HCT116 (cell line): ENCODE measurements around the gene SNF8. TPM values are rescaled to one million over a fixed set of nuclear protein-coding genes. Genes with fewer than 3 reads are reported as not detected.

Experiments
- ATAC-seq: fragments of 200-7000 bp; cut with Tn5 transposase; 2 replicates; pipeline ENCODE4 v1.9.1; 2020; ENCODE audit warnings: mild to moderate bottlenecking, moderate library complexity
- BruUV-seq: library from RNA; stranded (reverse); fragments of 400-500 nt; replicated peaks from 2 replicates; lab custom pipeline; 2021; lab: Mats Ljungman, UMichigan
- CTCF ChIA-PET: fragments of 300-600 bp; sonication (Branson Sonifier 250); formaldehyde crosslinking; loops from one replicate; lab custom pipeline; 2021; ENCODE audit warnings: antibody characterized with exemption; lab: Charles Lee
- POLR2A ChIA-PET: fragments of 300-600, 350-600 bp; sonication (Branson Sonifier 250); formaldehyde crosslinking; loops from one replicate; lab custom pipeline; 2021; ENCODE audit warnings: antibody characterized with exemption; lab: Charles Lee
- RAD21 ChIA-PET, 2 experiments: fragments of 300-600 bp; sonication (Branson Sonifier 250); formaldehyde crosslinking; loops; one replicate each; lab custom pipeline; 2023; ENCODE audit warnings: low total read pairs in 2 of 2; ENCODE audit not compliant: uncharacterized antibody in 2 of 2, unreplicated experiment in 2 of 2, low non-redundant PET in 1 of 2; lab: Charles Lee
- DNase-seq: peaks from one replicate; pipeline ENCODE4 v3.0.0-alpha.2; 2010; ENCODE audit warnings: low read depth, low spot score
- H2AFZ ChIP-seq: fragments of 200-600 bp; shearing (Covaris generic), sonication (generic); 2 replicates; pipeline ENCODE4 v1.6.1; 2017; ENCODE audit warnings: low read depth, mixed run types, mixed read lengths, antibody characterized with exemption, low read length; ENCODE audit not compliant: poor library complexity, severe bottlenecking
- H3K27ac ChIP-seq: 2 replicates; pipeline ENCODE4 v1.5.1; 2012; ENCODE audit warnings: low read depth, low read length
- H3K27me3 ChIP-seq: fragments of 200-600 bp; sonication (generic); 2 replicates; pipeline ENCODE4 v1.6.1; 2016; ENCODE audit warnings: mixed run types, low read length, mixed read lengths; ENCODE audit not compliant: insufficient read depth
- H3K36me3 ChIP-seq, 2 experiments: fragments of 200-500 bp in 1 of 2; fragments of 200-600 bp in 1 of 2; sonication (Bioruptor generic) in 1 of 2; sonication (generic) in 1 of 2; 2 replicates each; pipeline versions ENCODE4 v1.5.1 to v1.6.1; 2014 to 2016; ENCODE audit warnings: low read length in 2 of 2, inconsistent platforms in 1 of 2, mixed read lengths in 1 of 2, mixed run types in 1 of 2; ENCODE audit not compliant: insufficient read depth in 2 of 2, control insufficient read depth in 1 of 2
- H3K4me1 ChIP-seq, 2 experiments: fragments of 200-600 bp in 1 of 2; sonication (generic) in 1 of 2; 2 replicates each; pipeline versions ENCODE4 v1.5.1 to v1.6.1; 2012 to 2017; ENCODE audit warnings: low read length in 2 of 2, inconsistent platforms in 1 of 2, mild to moderate bottlenecking in 1 of 2, mixed read lengths in 1 of 2, mixed run types in 1 of 2, moderate library complexity in 1 of 2; ENCODE audit not compliant: insufficient read depth in 2 of 2, control insufficient read depth in 1 of 2
- H3K4me2 ChIP-seq: fragments of 200-600 bp; sonication (generic); 2 replicates; pipeline ENCODE4 v1.6.1; 2017; ENCODE audit warnings: mixed run types, low read length, mixed read lengths
- H3K4me3 ChIP-seq, 2 experiments: fragments of 200-600 bp in 1 of 2; sonication (generic) in 1 of 2; replicated peaks in 1 of 2; 2 replicates each; pipeline ENCODE4 v1.5.1; 2011 to 2016; ENCODE audit warnings: low read length in 2 of 2, control low read depth in 1 of 2, low read depth in 1 of 2, mild to moderate bottlenecking in 1 of 2, mixed read lengths in 1 of 2, mixed run types in 1 of 2
- H3K79me2 ChIP-seq: fragments of 200-600 bp; sonication (generic); 2 replicates; pipeline ENCODE4 v1.6.1; 2017; ENCODE audit warnings: mild to moderate bottlenecking, mixed run types, low read length, moderate library complexity, mixed read lengths; ENCODE audit not compliant: insufficient read depth
- H3K9ac ChIP-seq: fragments of 200-600 bp; sonication (generic); 2 replicates; pipeline ENCODE4 v1.6.1; 2016; ENCODE audit warnings: low read length, mixed read lengths
- H3K9me2 ChIP-seq: fragments of 200-600 bp; sonication (generic), shearing (Covaris generic); 2 replicates; pipeline ENCODE4 v1.6.1; 2017; ENCODE audit warnings: mixed run types, mild to moderate bottlenecking, moderate library complexity; ENCODE audit not compliant: insufficient read depth
- H3K9me3 ChIP-seq, 2 experiments: fragments of 200-500 bp in 1 of 2; fragments of 200-600 bp in 1 of 2; sonication (Bioruptor generic) in 1 of 2; sonication (generic) in 1 of 2; 2 replicates each; pipeline ENCODE4 v1.6.1; 2014 to 2017; ENCODE audit warnings: low read length in 2 of 2, mixed read lengths in 2 of 2, inconsistent platforms in 1 of 2, low read depth in 1 of 2, mild to moderate bottlenecking in 1 of 2, mixed run types in 1 of 2, moderate library complexity in 1 of 2; ENCODE audit not compliant: control insufficient read depth in 1 of 2, insufficient read depth in 1 of 2
- H4K20me1 ChIP-seq: fragments of 200-600 bp; sonication (generic), shearing (Covaris generic); 2 replicates; pipeline ENCODE4 v1.6.1; 2017; ENCODE audit warnings: mixed run types, mild to moderate bottlenecking, moderate library complexity; ENCODE audit not compliant: insufficient read depth
- ATF3 ChIP-seq: IDR thresholded peaks from 2 replicates; pipeline ENCODE4 v1.6.1; 2012
- CBX3 ChIP-seq: IDR thresholded peaks from 2 replicates; pipeline ENCODE4 v1.6.1; 2012; ENCODE audit warnings: low read depth
- CEBPB ChIP-seq: IDR thresholded peaks from 2 replicates; pipeline ENCODE4 v1.6.1; 2012; ENCODE audit warnings: low read depth
- CTCF ChIP-seq, 3 experiments: fragments of 200-600 bp in 1 of 3; sonication (generic) in 1 of 3; IDR thresholded peaks in 2 of 3; conservative IDR thresholded peaks in 1 of 3; 2 replicates each; pipeline ENCODE4 v1.5.1; 2012 to 2017; ENCODE audit warnings: low read depth in 2 of 3, low read length in 2 of 3, antibody characterized with exemption in 1 of 3, borderline replicate concordance in 1 of 3, control low read depth in 1 of 3, mild to moderate bottlenecking in 1 of 3, mixed read lengths in 1 of 3, mixed run types in 1 of 3, moderate library complexity in 1 of 3; ENCODE audit not compliant: insufficient read depth in 1 of 3
- EGR1 ChIP-seq: IDR thresholded peaks from 2 replicates; pipeline ENCODE4 v1.6.1; 2012; ENCODE audit warnings: low read depth
- ELF1 ChIP-seq: IDR thresholded peaks from 2 replicates; pipeline ENCODE4 v1.6.1; 2012; ENCODE audit warnings: low read depth, borderline replicate concordance
- EZH2 ChIP-seq: fragments of 200-600 bp; sonication (generic); IDR thresholded peaks from 2 replicates; pipeline ENCODE4 v1.6.1; 2017; ENCODE audit warnings: antibody characterized with exemption, mixed run types
- EZH2phosphoT487 ChIP-seq: fragments of 200-600 bp; IDR thresholded peaks from 2 replicates; pipeline ENCODE4 v1.6.1; 2018; ENCODE audit warnings: antibody characterized with exemption, borderline replicate concordance
- FOSL1 ChIP-seq: IDR thresholded peaks from 2 replicates; pipeline ENCODE4 v1.6.1; 2012; ENCODE audit warnings: low read depth
- JUND ChIP-seq: IDR thresholded peaks from 2 replicates; pipeline ENCODE4 v1.6.1; 2012
- MAX ChIP-seq: IDR thresholded peaks from 2 replicates; pipeline ENCODE4 v1.6.1; 2012
- POLR2A ChIP-seq: IDR thresholded peaks from 2 replicates; pipeline ENCODE4 v1.7.0; 2011; ENCODE audit warnings: borderline replicate concordance; ENCODE audit not compliant: insufficient read depth, insufficient read length; ENCODE audit errors: extremely low read depth
- POLR2AphosphoS5 ChIP-seq: IDR thresholded peaks from 2 replicates; pipeline ENCODE4 v1.6.1; 2011; ENCODE audit warnings: mild to moderate bottlenecking, low read depth, low read length, moderate library complexity
- RAD21 ChIP-seq: IDR thresholded peaks from 2 replicates; pipeline ENCODE4 v1.6.1; 2012; ENCODE audit warnings: low read depth, mild to moderate bottlenecking
- REST ChIP-seq: IDR thresholded peaks from 2 replicates; pipeline ENCODE4 v1.6.1; 2012; ENCODE audit warnings: low read depth
- SIN3A ChIP-seq: IDR thresholded peaks from 2 replicates; pipeline ENCODE4 v1.6.1; 2012; ENCODE audit warnings: low read depth
- SRF ChIP-seq: IDR thresholded peaks from 2 replicates; pipeline ENCODE4 v1.6.1; 2012; ENCODE audit warnings: low read depth
- YY1 ChIP-seq: IDR thresholded peaks from 2 replicates; pipeline ENCODE4 v1.6.1; 2011; ENCODE audit warnings: low read length, low read depth, moderate library complexity, mild to moderate bottlenecking; ENCODE audit not compliant: insufficient replicate concordance; ENCODE audit errors: extremely low read depth
- ZFX ChIP-seq: fragments of 450-650 bp; IDR thresholded peaks from 2 replicates; pipeline ENCODE4 v1.6.1; 2017
- intact Hi-C: fragments of 100-400 bp; cut with micrococcal nuclease; formaldehyde crosslinking; loops from 2 replicates; pipeline ENCODE4 v1.10.0; 2022
- total RNA-seq: library from RNA; stranded (reverse); gene quantifications from one replicate; pipeline ENCODE4 v1.2.1, GENCODE V29; 2021; ENCODE audit not compliant: unreplicated experiment

The SNF8 gene
- total RNA-seq, 1 experiment from 2014 or later, result 178 TPM

- Histone ChIP-seq H4K20me1 (no peaks in the 10 kb centered on the region), H3K36me3 (peaks cover 22 to 41% of the 10 kb centered on the region in 2 experiments; a peak in 3 of 4 replicates), H3K9me3 (no peaks in the 10 kb centered on the region), H3K4me2 (peak overlapping the region; percentile 76; the same call in 1 of the 2 replicates), H3K9me2 (no peaks in the 10 kb centered on the region), H2AFZ (no peak overlapping the region), H3K4me1 (peaks cover 11 to 28% of the 10 kb centered on the region in 2 experiments; a peak in 3 of 4 replicates), H3K27me3 (no peaks in the 10 kb centered on the region), H3K4me3 (no peak overlapping the region), H3K9ac (no peak overlapping the region), H3K79me2 (peaks cover 44% of the 10 kb centered on the region), H3K27ac (no peak overlapping the region)
- DNase-seq, result no peak
- intact Hi-C loops, result loop anchor here (5.0 kb wide), 1 partner anchor 297 kb away; no protein-coding TSS in a partner anchor
- ChIA-PET RAD21 (no interaction called here), CTCF (no interaction called here), POLR2A (no interaction called here)
- TF ChIP-seq SIN3A, result no peak
- TF ChIP-seq JUND, result no peak
- no peak for TF ChIP-seq MAX
- no peak for TF ChIP-seq ZFX
- no peak for TF ChIP-seq CTCF (IDR thresholded peaks at IDR 0.05 in 2 of 3, conservative IDR thresholded peaks at IDR 0.05 in 1 of 3; ENCODE audit: borderline replicate concordance in 1 of 3, insufficient read depth in 1 of 3, low read depth in 2 of 3, low read length in 2 of 3)
- TF ChIP-seq POLR2AphosphoS5, result no peak
- no peak for TF ChIP-seq FOSL1
- no peak for TF ChIP-seq EZH2
- TF ChIP-seq EZH2phosphoT487, result no peak
- TF ChIP-seq POLR2A, result no peak
- no peak for TF ChIP-seq SRF
- no peak for TF ChIP-seq YY1
- TF ChIP-seq EGR1, result no peak
- TF ChIP-seq CEBPB, result no peak
- TF ChIP-seq ATF3, result no peak
- TF ChIP-seq CBX3, result no peak
- TF ChIP-seq RAD21, result no peak
- TF ChIP-seq ELF1, result no peak
- no peak for TF ChIP-seq REST
- no TSS peak for BruUV-seq
- no peak for ATAC-seq
These were observed 49.8 kb downstream of the SNF8 start for GRCh38 chr17:48894886-48895285.
